K562 (cell line): ENCODE data around the gene IL17F. TPM values are rescaled to one million over a fixed set of nuclear protein-coding genes. Genes with fewer than 3 reads are reported as not detected.

Source experiments
- BRCA1 ChIP-seq, 2 experiments: fragments of 450-650 bp in 1 of 2; sonication (generic) in 1 of 2; formaldehyde crosslinking in 1 of 2; IDR thresholded peaks; 2 replicates each; pipeline versions ENCODE4 v1.5.0 to v1.6.1; 2017 to 2020; ENCODE audit warnings: mild to moderate bottlenecking in 1 of 2, missing genetic modification reagents in 1 of 2
- ELF1 ChIP-seq: fragments of 200-800 bp; sonication (Bioruptor generic); IDR thresholded peaks from 2 replicates; pipeline ENCODE4 v1.6.1; 2016; ENCODE audit warnings: missing genetic modification characterization, missing compliant biosample characterization
- ETS2 ChIP-seq: IDR thresholded peaks from 2 replicates; pipeline ENCODE4 v1.6.1; 2016; ENCODE audit warnings: borderline replicate concordance, missing genetic modification characterization, mild to moderate bottlenecking, moderate library complexity, missing compliant biosample characterization; ENCODE audit not compliant: poor library complexity, severe bottlenecking
- NR3C1 ChIP-seq: sonication (generic); formaldehyde crosslinking; IDR thresholded peaks from 2 replicates; pipeline ENCODE4 v1.8.1; 2022; ENCODE audit warnings: missing genetic modification reagents
- SNIP1 ChIP-seq: fragments of 450-650 bp; IDR thresholded peaks from 2 replicates; pipeline ENCODE4 v1.7.1; 2017; ENCODE audit warnings: low read depth, mild to moderate bottlenecking
- STAT5A ChIP-seq: IDR thresholded peaks from 2 replicates; pipeline ENCODE4 v1.6.1; 2012; ENCODE audit warnings: low read length, inconsistent platforms, borderline replicate concordance
- polyA plus RNA-seq, 8 experiments: library from polyadenylated mRNA; depleted of rRNA in 4 of 8; stranded (reverse) in 5 of 8; unstranded in 3 of 8; fragments of >200 nt; fragmentation: Nextera tagmentation in 2 of 8; fragmentation: Illumina TruSeq in 1 of 8; extraction: Ambion mirVana in 2 of 8; extraction: Trizol in 1 of 8; gene quantifications; 2 replicates each; pipeline versions ENCODE4 v1.2.1 to v1.2.3, GENCODE V29; 2011 to 2014; ENCODE audit warnings: inconsistent platforms in 1 of 8, missing spikeins in 1 of 8
- total RNA-seq, 7 experiments: library from RNA; depleted of rRNA in 6 of 7; stranded (reverse); fragments of >200 nt in 6 of 7; fragmentation: Illumina TruSeq in 2 of 7; extraction: Trizol in 2 of 7; gene quantifications; 2 replicates each; pipeline versions ENCODE4 v1.2.1 to v1.2.3, GENCODE V29; 2011 to 2021; ENCODE audit warnings: low replicate concordance in 1 of 7
- TF ChIP-seq, protein P1 (sequence below): fragments of 200-800 bp; sonication (Bioruptor generic); IDR thresholded peaks from 2 replicates; pipeline ENCODE4 v1.6.1; 2016; ENCODE audit warnings: missing genetic modification characterization, missing compliant biosample characterization

IL17F gene
- total and polyA plus RNA-seq, 9 of the 15 experiments (the other 6 are each of a cell fraction or from before 2014, with no cell fraction given), result not detected

DNA sequence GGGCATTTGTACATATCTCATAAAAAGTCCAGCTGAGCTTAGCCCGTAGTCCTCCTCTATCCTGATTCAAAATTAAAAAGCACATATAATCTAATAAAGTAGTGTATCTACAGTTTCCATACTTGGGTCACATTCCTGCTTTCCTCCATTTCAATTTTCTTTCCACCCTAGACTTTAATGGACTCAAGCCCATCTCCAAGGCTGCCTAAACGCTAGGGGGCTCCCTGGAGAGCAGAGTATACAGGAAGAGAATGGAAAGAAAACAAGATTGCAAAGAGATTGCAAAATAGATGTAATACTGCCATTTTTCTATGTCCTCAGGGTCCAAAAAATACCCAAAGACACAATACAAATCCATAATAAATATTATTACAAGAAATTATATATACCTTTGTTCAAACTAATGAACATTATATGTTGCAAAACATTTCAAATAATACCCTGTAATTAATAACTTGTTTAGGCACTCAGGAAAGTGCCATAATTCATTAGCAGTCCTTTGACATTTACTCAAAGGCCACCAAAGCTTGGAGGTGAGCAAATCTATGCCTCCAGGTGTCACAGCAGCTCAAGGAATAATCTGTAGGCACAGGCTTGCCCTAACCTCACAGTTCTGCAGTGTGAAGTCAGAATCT is 42.6 kb upstream of the IL17F start (continued):
- TF ChIP-seq STAT5A, result no peak; the same call in 1 of the 2 replicates
- TF ChIP-seq, protein P1, sequence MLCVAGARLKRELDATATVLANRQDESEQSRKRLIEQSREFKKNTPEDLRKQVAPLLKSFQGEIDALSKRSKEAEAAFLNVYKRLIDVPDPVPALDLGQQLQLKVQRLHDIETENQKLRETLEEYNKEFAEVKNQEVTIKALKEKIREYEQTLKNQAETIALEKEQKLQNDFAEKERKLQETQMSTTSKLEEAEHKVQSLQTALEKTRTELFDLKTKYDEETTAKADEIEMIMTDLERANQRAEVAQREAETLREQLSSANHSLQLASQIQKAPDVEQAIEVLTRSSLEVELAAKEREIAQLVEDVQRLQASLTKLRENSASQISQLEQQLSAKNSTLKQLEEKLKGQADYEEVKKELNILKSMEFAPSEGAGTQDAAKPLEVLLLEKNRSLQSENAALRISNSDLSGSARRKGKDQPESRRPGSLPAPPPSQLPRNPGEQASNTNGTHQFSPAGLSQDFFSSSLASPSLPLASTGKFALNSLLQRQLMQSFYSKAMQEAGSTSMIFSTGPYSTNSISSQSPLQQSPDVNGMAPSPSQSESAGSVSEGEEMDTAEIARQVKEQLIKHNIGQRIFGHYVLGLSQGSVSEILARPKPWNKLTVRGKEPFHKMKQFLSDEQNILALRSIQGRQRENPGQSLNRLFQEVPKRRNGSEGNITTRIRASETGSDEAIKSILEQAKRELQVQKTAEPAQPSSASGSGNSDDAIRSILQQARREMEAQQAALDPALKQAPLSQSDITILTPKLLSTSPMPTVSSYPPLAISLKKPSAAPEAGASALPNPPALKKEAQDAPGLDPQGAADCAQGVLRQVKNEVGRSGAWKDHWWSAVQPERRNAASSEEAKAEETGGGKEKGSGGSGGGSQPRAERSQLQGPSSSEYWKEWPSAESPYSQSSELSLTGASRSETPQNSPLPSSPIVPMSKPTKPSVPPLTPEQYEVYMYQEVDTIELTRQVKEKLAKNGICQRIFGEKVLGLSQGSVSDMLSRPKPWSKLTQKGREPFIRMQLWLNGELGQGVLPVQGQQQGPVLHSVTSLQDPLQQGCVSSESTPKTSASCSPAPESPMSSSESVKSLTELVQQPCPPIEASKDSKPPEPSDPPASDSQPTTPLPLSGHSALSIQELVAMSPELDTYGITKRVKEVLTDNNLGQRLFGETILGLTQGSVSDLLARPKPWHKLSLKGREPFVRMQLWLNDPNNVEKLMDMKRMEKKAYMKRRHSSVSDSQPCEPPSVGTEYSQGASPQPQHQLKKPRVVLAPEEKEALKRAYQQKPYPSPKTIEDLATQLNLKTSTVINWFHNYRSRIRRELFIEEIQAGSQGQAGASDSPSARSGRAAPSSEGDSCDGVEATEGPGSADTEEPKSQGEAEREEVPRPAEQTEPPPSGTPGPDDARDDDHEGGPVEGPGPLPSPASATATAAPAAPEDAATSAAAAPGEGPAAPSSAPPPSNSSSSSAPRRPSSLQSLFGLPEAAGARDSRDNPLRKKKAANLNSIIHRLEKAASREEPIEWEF (CRISPR knock-in tag), result no peak
- TF ChIP-seq ETS2, result no peak
- no peak for TF ChIP-seq SNIP1
- peak; percentile 88 for TF ChIP-seq ELF1 (tag)
- TF ChIP-seq NR3C1 (CRISPR knock-in tag), result no peak
- no peak for TF ChIP-seq BRCA1 (IDR thresholded peaks at IDR 0.05)
- TF ChIP-seq BRCA1 (CRISPR knock-in tag; IDR thresholded peaks at IDR 0.05), result no peak
